Adrenal gland (tissue), 5 donors: ENCODE measurements around the gene RSU1.

Source experiments
- POLR2A ChIP-seq, 2 donors: fragments of 450-650 bp; IDR thresholded peaks; one replicate each; pipeline ENCODE4 v1.6.1; 2017; ENCODE audit warnings: antibody characterized with exemption in 2 of 2, mild to moderate bottlenecking in 2 of 2, moderate library complexity in 1 of 2
- TF ChIP-seq, protein P1 (sequence below), 6 experiments: fragments of 450-650 bp in 4 of 6; fragments of 200-600 bp in 2 of 6; sonication (generic) in 1 of 6; IDR thresholded peaks; 1 replicate in 5 of 6; 2 replicates in 1 of 6; pipeline versions ENCODE4 v1.5.1 to v1.8.0; 2016 to 2021; ENCODE audit warnings: antibody characterized with exemption in 6 of 6, mild to moderate bottlenecking in 2 of 6, moderate library complexity in 1 of 6
- donor health status: DM: no; HTN: no; CAD: no.

DNA sequence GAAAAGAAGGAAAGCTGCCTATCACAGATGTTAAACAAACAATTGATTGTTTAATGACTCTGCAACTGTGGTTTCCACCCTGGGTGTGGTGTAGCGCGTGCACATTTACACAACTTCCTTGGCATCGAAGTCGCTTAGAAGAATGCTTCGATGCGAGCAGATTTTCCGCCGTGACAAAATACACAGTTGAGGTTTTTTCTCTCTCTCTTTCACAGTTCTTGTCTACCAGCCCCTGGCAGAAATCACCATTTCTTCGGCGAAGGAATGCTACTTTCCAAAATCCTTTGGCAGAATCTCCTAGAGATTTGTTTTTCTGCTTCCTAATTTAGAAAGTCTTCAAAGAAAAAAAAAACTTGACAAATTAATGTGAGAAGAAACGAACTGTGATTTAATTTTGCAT lies 224.8 kb downstream of the RSU1 start:
- TF ChIP-seq, protein P1, sequence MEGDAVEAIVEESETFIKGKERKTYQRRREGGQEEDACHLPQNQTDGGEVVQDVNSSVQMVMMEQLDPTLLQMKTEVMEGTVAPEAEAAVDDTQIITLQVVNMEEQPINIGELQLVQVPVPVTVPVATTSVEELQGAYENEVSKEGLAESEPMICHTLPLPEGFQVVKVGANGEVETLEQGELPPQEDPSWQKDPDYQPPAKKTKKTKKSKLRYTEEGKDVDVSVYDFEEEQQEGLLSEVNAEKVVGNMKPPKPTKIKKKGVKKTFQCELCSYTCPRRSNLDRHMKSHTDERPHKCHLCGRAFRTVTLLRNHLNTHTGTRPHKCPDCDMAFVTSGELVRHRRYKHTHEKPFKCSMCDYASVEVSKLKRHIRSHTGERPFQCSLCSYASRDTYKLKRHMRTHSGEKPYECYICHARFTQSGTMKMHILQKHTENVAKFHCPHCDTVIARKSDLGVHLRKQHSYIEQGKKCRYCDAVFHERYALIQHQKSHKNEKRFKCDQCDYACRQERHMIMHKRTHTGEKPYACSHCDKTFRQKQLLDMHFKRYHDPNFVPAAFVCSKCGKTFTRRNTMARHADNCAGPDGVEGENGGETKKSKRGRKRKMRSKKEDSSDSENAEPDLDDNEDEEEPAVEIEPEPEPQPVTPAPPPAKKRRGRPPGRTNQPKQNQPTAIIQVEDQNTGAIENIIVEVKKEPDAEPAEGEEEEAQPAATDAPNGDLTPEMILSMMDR (IDR thresholded peaks at IDR 0.05), result no peak
- TF ChIP-seq POLR2A (IDR thresholded peaks at IDR 0.05), result no peak
